Adrenal gland (tissue), 12 donors: ENCODE data around the gene SH2D5. TPM values are rescaled to one million over a fixed set of nuclear protein-coding genes. Genes with fewer than 3 reads are reported as not detected.
"Not testable (repeated sequence)": the region's sequence is repeated elsewhere in the genome, so short reads cannot be mapped to it uniquely, and the experiment has no call there.

Experiments
- DNase-seq, 7 donors: peaks; one replicate each; pipeline ENCODE4 v3.0.0-alpha.2; 2019 to 2020
- H3K27ac ChIP-seq, 5 donors: fragments of 200-600 bp; sonication (generic) in 4 of 5; 1 replicate in 3 of 5; 2 replicates in 2 of 5; pipeline versions ENCODE4 v1.5.1 to v1.8.0; 2016 to 2020; ENCODE audit warnings: mild to moderate bottlenecking in 1 of 5
- H3K27me3 ChIP-seq: fragments of 200-600 bp; 2 replicates; pipeline ENCODE4 v1.8.0; 2021
- H3K36me3 ChIP-seq, 2 donors: fragments of 200-600 bp; replicated peaks in 1 of 2; 1 replicate in 1 of 2; 2 replicates in 1 of 2; pipeline versions ENCODE4 v1.5.1 to v1.8.0; 2018 to 2022
- H3K4me1 ChIP-seq, 2 donors: fragments of 200-600 bp; replicated peaks in 1 of 2; 1 replicate in 1 of 2; 2 replicates in 1 of 2; pipeline versions ENCODE4 v1.5.1 to v1.8.0; 2018 to 2021
- H3K4me3 ChIP-seq, 4 donors: fragments of 200-600 bp; sonication (generic) in 3 of 4; one replicate each; pipeline ENCODE4 v1.5.1; 2016 to 2018
- H3K9me3 ChIP-seq, 3 donors: fragments of 200-600 bp; sonication (generic) in 1 of 3; replicated peaks in 1 of 3; 1 replicate in 2 of 3; 2 replicates in 1 of 3; pipeline versions ENCODE4 v1.5.1 to v1.8.0; 2016 to 2021
- POLR2A ChIP-seq, 2 donors: fragments of 450-650 bp; IDR thresholded peaks; one replicate each; pipeline ENCODE4 v1.6.1; 2017; ENCODE audit warnings: antibody characterized with exemption in 2 of 2, mild to moderate bottlenecking in 2 of 2, moderate library complexity in 1 of 2
- WGBS, 4 donors: extraction: QIAGEN DNeasy Blood & Tissue Kit in 2 of 4; methylation state at CpG; one replicate each; pipeline versions ENCODE4 v1.1.5 to v1.1.7; 2013 to 2017; 5-methylcytosine and 5-hydroxymethylcytosine counted together
- intact Hi-C, 2 donors: fragments of 100-400 bp; cut with DNase I; formaldehyde crosslinking; loops; one replicate each; pipeline versions ENCODE4 v1.14.1 to v1.15.0; 2022 to 2023
- polyA plus RNA-seq, 3 donors: library from polyadenylated mRNA; stranded (reverse); fragments of 200-250 nt in 2 of 3; fragments of 350-450 nt in 1 of 3; fragmentation: Illumina TruSeq in 1 of 3; extraction: RNeasy Lipid Tissue Mini Kit (QIAGEN cat#74804) in 1 of 3; gene quantifications; one replicate each; pipeline ENCODE4 v1.2.3, GENCODE V29; 2013 to 2014
- total RNA-seq, 9 donors: library from RNA; depleted of rRNA in 4 of 9; stranded (reverse); fragments of >200 nt in 4 of 9; fragments of 120-200 nt in 1 of 9; fragmentation: NEBNext Ultra II Directional in 1 of 9; extraction: Animal tissue kit (Norgen Biotek cat#: 25700) in 1 of 9; gene quantifications; one replicate each; pipeline versions ENCODE4 v1.1.0 to v1.2.4, GENCODE V29; 2013 to 2023
- TF ChIP-seq, protein P1 (sequence below), 6 experiments: fragments of 450-650 bp in 4 of 6; fragments of 200-600 bp in 2 of 6; sonication (generic) in 1 of 6; IDR thresholded peaks; 1 replicate in 5 of 6; 2 replicates in 1 of 6; pipeline versions ENCODE4 v1.5.1 to v1.8.0; 2016 to 2021; ENCODE audit warnings: antibody characterized with exemption in 6 of 6, mild to moderate bottlenecking in 2 of 6, moderate library complexity in 1 of 6
- donor health status: healthy with polysubstance abuse.
- donor health status: Bipolar disorder and iron deficiency.
- donor health status: DM: yes; HTN: yes; CAD: no.
- donor health status: DM: no; HTN: no; CAD: no.
- donor health status: DM: no; HTN: no; CAD: no.
- donor health status: DM: yes; HTN: yes; CAD: no.

SH2D5 gene
- total and polyA plus RNA-seq, 12 donors, result 0.06 to 1.9 (median 0.43) TPM; not detected in 3

GRCh38 chr1:20721117-20722061 is 11.1 kb downstream of the SH2D5 start:
- Histone ChIP-seq H3K9me3 (no peaks in the 10 kb centered on the region), H3K27me3 (no peaks in the 10 kb centered on the region), H3K27ac (no peak overlapping the region), H3K36me3 (no peaks in the 10 kb centered on the region), H3K4me1 (peaks cover 0 to 5% of the 10 kb centered on the region in 2 donors), H3K4me3 (no peak overlapping the region)
- DNase-seq, result peak in 3 of 7 donors; percentile 7 to 39 (median 11)
- intact Hi-C loops, result no loop called here
- TF ChIP-seq POLR2A (IDR thresholded peaks at IDR 0.05), result no peak
- TF ChIP-seq, protein P1, sequence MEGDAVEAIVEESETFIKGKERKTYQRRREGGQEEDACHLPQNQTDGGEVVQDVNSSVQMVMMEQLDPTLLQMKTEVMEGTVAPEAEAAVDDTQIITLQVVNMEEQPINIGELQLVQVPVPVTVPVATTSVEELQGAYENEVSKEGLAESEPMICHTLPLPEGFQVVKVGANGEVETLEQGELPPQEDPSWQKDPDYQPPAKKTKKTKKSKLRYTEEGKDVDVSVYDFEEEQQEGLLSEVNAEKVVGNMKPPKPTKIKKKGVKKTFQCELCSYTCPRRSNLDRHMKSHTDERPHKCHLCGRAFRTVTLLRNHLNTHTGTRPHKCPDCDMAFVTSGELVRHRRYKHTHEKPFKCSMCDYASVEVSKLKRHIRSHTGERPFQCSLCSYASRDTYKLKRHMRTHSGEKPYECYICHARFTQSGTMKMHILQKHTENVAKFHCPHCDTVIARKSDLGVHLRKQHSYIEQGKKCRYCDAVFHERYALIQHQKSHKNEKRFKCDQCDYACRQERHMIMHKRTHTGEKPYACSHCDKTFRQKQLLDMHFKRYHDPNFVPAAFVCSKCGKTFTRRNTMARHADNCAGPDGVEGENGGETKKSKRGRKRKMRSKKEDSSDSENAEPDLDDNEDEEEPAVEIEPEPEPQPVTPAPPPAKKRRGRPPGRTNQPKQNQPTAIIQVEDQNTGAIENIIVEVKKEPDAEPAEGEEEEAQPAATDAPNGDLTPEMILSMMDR (IDR thresholded peaks at IDR 0.05), result no peak
- 83 to 96% (median 91%) methylated on average over 10 to 29 of the region's 29 CpGs for WGBS, 4 donors

GRCh38 chr1:20720631-20721091 is 11.8 kb downstream of the SH2D5 start:
- 91 to 100% (median 96%) methylated on average over 3 to 12 of the region's 12 CpGs for WGBS, 4 donors
- no peak overlapping the region for H3K4me3 ChIP-seq
- intact Hi-C loops, result no loop called here
- peak in 2 of 7 donors; percentile 2 to 11 for DNase-seq
- TF ChIP-seq, protein P1 (IDR thresholded peaks at IDR 0.05), result no peak
- no peak for TF ChIP-seq POLR2A (IDR thresholded peaks at IDR 0.05)
- H3K27me3 ChIP-seq, result no peaks in the 10 kb centered on the region
- no peaks in the 10 kb centered on the region for H3K36me3 ChIP-seq
- H3K4me1 ChIP-seq, result peaks cover 0 to 5% of the 10 kb centered on the region in 2 donors
- H3K9me3 ChIP-seq, result no peaks in the 10 kb centered on the region
- H3K27ac ChIP-seq, result no peak overlapping the region

DNA sequence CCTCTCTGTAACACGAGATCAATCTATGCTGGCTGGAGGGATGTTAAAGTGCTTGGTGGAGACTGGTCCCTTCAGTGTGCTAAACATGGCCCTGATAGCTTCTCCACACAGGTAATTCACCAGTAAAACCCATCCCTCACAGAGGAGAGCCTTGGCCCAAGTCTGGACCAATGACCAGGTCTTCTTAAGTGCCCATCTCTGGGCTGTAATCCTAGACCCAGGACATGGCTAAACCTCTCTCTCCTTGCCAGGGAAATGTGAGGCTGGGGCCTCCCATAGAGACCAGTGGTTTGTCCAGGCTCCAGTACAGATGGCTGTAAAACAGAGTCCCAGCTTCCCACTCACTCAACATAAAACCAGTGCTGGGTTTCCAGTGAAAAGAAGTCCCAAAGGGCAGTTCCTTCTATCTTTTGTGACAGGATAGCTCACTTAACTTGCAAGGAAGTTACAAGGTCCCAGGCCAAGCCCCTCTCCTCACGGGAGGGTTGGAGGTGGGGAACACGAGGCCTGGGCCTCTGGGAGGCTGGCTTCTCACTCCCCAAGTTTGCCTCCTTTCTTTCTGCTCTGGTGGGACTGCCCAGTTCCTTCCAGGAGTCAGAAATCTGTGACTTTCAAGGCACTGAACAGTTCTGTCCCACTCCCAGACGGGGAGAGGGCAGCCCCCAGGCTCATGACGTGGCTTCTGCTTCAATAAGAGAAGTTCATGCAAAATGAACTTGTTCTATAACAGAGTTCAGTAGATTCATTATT is 12.5 kb downstream of the SH2D5 start:
- 79 to 93% (median 81%) methylated on average over 4 to 5 of the region's 5 CpGs for WGBS, 4 donors
- Histone ChIP-seq H3K27me3 (no peaks in the 10 kb centered on the region), H3K4me1 (peaks cover 0 to 5% of the 10 kb centered on the region in 2 donors), H3K27ac (no peak overlapping the region), H3K4me3 (no peak overlapping the region), H3K36me3 (no peaks in the 10 kb centered on the region), H3K9me3 (no peaks in the 10 kb centered on the region)
- intact Hi-C loops, result no loop called here
- peak in 1 of 7 donors; percentile 5 for DNase-seq
- TF ChIP-seq POLR2A (IDR thresholded peaks at IDR 0.05), result no peak
- TF ChIP-seq, protein P1 (IDR thresholded peaks at IDR 0.05), result no peak

GRCh38 chr1:20719261-20719660 is 13.2 kb downstream of the SH2D5 start:
- intact Hi-C loops, result no loop called here
- TF ChIP-seq, protein P1 (IDR thresholded peaks at IDR 0.05), result no peak
- no peak for TF ChIP-seq POLR2A (IDR thresholded peaks at IDR 0.05)
- 91 to 94% (median 91%) methylated on average over 8 of the region's 8 CpGs for WGBS, 4 donors

DNA sequence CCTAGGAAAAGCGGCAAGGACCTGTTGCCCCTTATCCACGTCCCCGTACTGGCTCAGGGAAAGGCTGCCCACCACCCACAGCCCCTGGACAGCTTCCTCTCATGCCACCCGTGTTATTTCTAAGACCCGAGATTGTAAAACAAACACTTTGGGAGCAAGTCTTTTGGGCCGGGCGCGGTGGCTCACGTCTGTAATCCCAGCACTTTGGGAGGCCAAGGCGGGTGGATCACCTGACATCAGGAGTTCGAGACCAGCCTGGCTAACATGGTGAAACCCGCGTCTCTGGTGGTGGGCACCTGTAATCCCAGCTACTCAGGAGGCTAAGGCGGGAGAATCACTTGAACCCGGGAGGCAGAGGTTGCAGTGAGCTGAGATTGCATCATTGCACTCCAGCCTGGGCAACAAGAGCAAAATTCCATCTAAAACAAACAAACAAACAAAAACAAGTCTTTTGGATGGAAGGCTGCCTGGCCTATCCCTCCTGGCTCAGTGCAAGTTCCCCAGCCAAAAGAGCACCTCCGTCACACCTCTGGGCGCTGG is 14.1 kb downstream of the SH2D5 start:
- H3K4me1 ChIP-seq, H3K27ac ChIP-seq, H3K36me3 ChIP-seq, intact Hi-C loops, DNase-seq, H3K9me3 ChIP-seq, H3K27me3 ChIP-seq: not testable (repeated sequence)
- 68 to 76% (median 73%) methylated on average over 10 to 17 of the region's 17 CpGs for WGBS, 4 donors
- H3K4me3 ChIP-seq, result peak overlapping the region in 2 of 4 donors; percentile 11 to 75

More at GRCh38 chr1:20719261-20719660, 13.2 kb downstream of the SH2D5 start:
- H3K4me3 ChIP-seq, result no peak overlapping the region
- no peaks in the 10 kb centered on the region for H3K36me3 ChIP-seq
- no peaks in the 10 kb centered on the region for H3K9me3 ChIP-seq
- H3K4me1 ChIP-seq, result peaks cover 0 to 5% of the 10 kb centered on the region in 2 donors
- no peaks in the 10 kb centered on the region for H3K27me3 ChIP-seq
- DNase-seq, result peak in 1 of 7 donors; percentile 2
- H3K27ac ChIP-seq, result no peak overlapping the region
